Astrocyte (in vitro differentiated cells and primary cell): Measurements from ENCODE around the gene ABTB2. TPM values are rescaled to one million over a fixed set of nuclear protein-coding genes. Genes with fewer than 3 reads are reported as not detected.

ENCODE experiments used
- DNase-seq: peaks from one replicate; pipeline ENCODE4 v3.0.0-alpha.2; 2010; ENCODE audit warnings: low read depth
- FAIRE-seq: peaks from 2 replicates; lab custom pipeline; 2011; peaks lifted over from hg19 to GRCh38; lab: Jason Lieb, UNC
- H2AFZ ChIP-seq: 2 replicates; pipeline ENCODE4 v1.6.0; 2012; ENCODE audit warnings: low read depth, low read length, inconsistent platforms
- H3K27ac ChIP-seq: 2 replicates; pipeline ENCODE4 v1.5.1; 2011; ENCODE audit warnings: low read depth, low read length, inconsistent platforms
- H3K27me3 ChIP-seq: 2 replicates; pipeline ENCODE4 v1.6.0; 2011; ENCODE audit warnings: low read length, inconsistent platforms; ENCODE audit not compliant: insufficient read depth
- H3K36me3 ChIP-seq: 2 replicates; pipeline ENCODE4 v1.5.1; 2011; ENCODE audit warnings: low read length, inconsistent platforms; ENCODE audit not compliant: insufficient read depth
- H3K4me1 ChIP-seq: 2 replicates; pipeline ENCODE4 v1.5.1; 2011; ENCODE audit warnings: low read length, inconsistent platforms; ENCODE audit not compliant: insufficient read depth
- H3K4me2 ChIP-seq: 2 replicates; pipeline ENCODE4 v1.6.0; 2012; ENCODE audit warnings: low read length, inconsistent platforms
- H3K4me3 ChIP-seq: 2 replicates; pipeline ENCODE4 v1.5.1; 2011; ENCODE audit warnings: low read depth, mild to moderate bottlenecking, low read length, inconsistent platforms; ENCODE audit not compliant: insufficient read depth
- H3K79me2 ChIP-seq: 2 replicates; pipeline ENCODE4 v1.6.0; 2012; ENCODE audit warnings: mild to moderate bottlenecking, low read length, inconsistent platforms; ENCODE audit not compliant: insufficient read depth
- H3K9ac ChIP-seq: 2 replicates; pipeline ENCODE4 v1.6.0; 2012; ENCODE audit warnings: mild to moderate bottlenecking, low read length, inconsistent platforms
- H3K9me3 ChIP-seq: 2 replicates; pipeline ENCODE4 v1.5.1; 2012; ENCODE audit warnings: low read depth, mild to moderate bottlenecking, low read length, inconsistent platforms; ENCODE audit not compliant: insufficient read depth
- H4K20me1 ChIP-seq: 2 replicates; pipeline ENCODE4 v1.6.0; 2012; ENCODE audit warnings: low read length, inconsistent platforms; ENCODE audit not compliant: insufficient read depth
- H3K27ac Mint-ChIP-seq: one replicate; pipeline ENCODE4 v1.8.0; 2021; ENCODE audit warnings: mild to moderate bottlenecking, mixed read lengths; ENCODE audit not compliant: unreplicated experiment
- H3K27me3 Mint-ChIP-seq: one replicate; pipeline ENCODE4 v1.8.0; 2021; ENCODE audit warnings: low read depth, mixed read lengths; ENCODE audit not compliant: unreplicated experiment
- H3K36me3 Mint-ChIP-seq: one replicate; pipeline ENCODE4 v1.8.0; 2021; ENCODE audit warnings: low read depth, mixed read lengths; ENCODE audit not compliant: unreplicated experiment
- H3K4me1 Mint-ChIP-seq: one replicate; pipeline ENCODE4 v1.8.0; 2021; ENCODE audit warnings: low read depth, mixed read lengths; ENCODE audit not compliant: unreplicated experiment
- H3K4me3 Mint-ChIP-seq: one replicate; pipeline ENCODE4 v1.8.0; 2021; ENCODE audit warnings: mild to moderate bottlenecking, moderate library complexity, mixed read lengths; ENCODE audit not compliant: unreplicated experiment
- H3K9me3 Mint-ChIP-seq: one replicate; pipeline ENCODE4 v1.8.0; 2021; ENCODE audit warnings: mild to moderate bottlenecking, mixed read lengths; ENCODE audit not compliant: unreplicated experiment
- EZH2 ChIP-seq: IDR thresholded peaks from 2 replicates; pipeline ENCODE4 v1.6.1; 2012; ENCODE audit warnings: mild to moderate bottlenecking, low read length, inconsistent platforms; ENCODE audit not compliant: insufficient read depth
- total RNA-seq: library from RNA; stranded (reverse); gene quantifications from 2 replicates; pipeline ENCODE4 v1.2.1, GENCODE V29; 2021
- TF ChIP-seq, protein P1 (sequence below): IDR thresholded peaks from 2 replicates; pipeline ENCODE4 v1.5.1; 2011; ENCODE audit warnings: low read depth, mild to moderate bottlenecking, inconsistent platforms, low read length, moderate library complexity; ENCODE audit not compliant: insufficient read depth

The ABTB2 gene
- total RNA-seq, 1 donor from 2014 or later = 14.1 TPM

DNA sequence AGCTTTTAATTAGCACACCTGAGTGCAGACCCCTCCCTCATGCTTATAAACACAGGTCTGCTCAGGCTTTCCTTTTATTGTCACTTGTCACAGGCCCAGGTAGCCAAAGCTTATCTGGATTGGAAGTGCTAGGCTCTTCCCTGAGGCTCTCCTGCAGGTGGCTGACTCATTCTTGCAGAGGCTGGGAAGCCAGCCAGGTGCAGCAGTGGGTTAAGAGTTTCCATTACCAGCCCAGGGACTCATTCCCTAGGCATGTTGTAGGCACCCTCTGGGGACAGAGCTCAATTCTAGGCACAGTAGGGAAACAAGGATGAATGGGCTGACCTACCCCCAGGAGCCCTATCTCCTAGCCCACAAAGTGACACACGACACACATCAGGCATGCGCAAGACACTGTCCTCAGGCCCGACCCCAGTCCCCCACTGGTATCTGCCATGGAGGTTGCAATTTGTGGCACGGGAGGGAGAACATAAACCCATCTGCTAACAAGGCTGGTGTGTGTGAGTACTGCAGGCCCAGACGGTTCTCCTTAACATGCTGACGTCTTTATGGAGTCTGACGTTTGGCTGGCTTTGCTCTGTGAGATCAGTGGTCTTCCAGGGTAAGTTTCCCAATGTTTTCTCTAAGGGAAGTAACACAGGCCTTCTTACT lies 94.2 kb downstream of the ABTB2 start:
- no peaks in the 10 kb centered on the region for H3K36me3 ChIP-seq
- TF ChIP-seq EZH2 = no peak
- TF ChIP-seq, protein P1, sequence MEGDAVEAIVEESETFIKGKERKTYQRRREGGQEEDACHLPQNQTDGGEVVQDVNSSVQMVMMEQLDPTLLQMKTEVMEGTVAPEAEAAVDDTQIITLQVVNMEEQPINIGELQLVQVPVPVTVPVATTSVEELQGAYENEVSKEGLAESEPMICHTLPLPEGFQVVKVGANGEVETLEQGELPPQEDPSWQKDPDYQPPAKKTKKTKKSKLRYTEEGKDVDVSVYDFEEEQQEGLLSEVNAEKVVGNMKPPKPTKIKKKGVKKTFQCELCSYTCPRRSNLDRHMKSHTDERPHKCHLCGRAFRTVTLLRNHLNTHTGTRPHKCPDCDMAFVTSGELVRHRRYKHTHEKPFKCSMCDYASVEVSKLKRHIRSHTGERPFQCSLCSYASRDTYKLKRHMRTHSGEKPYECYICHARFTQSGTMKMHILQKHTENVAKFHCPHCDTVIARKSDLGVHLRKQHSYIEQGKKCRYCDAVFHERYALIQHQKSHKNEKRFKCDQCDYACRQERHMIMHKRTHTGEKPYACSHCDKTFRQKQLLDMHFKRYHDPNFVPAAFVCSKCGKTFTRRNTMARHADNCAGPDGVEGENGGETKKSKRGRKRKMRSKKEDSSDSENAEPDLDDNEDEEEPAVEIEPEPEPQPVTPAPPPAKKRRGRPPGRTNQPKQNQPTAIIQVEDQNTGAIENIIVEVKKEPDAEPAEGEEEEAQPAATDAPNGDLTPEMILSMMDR = no peak
- no peaks in the 10 kb centered on the region for H3K9me3 ChIP-seq
- H3K27ac Mint-ChIP-seq = peak overlapping the region; percentile 58
- no peaks in the 10 kb centered on the region for H3K9me3 Mint-ChIP-seq
- H3K4me3 ChIP-seq = no peak overlapping the region
- peaks cover 33% of the 10 kb centered on the region for H3K4me1 Mint-ChIP-seq
- H3K9ac ChIP-seq = peak overlapping the region; percentile 16
- H3K36me3 Mint-ChIP-seq = no peaks in the 10 kb centered on the region
- H3K27ac ChIP-seq = peak overlapping the region; percentile 11
- no peak for FAIRE-seq
- H3K27me3 ChIP-seq = no peaks in the 10 kb centered on the region
- peak; percentile 88 for DNase-seq
- peaks cover 17% of the 10 kb centered on the region for H4K20me1 ChIP-seq
- peak overlapping the region; percentile 11 for H3K4me2 ChIP-seq
- peaks cover 32% of the 10 kb centered on the region for H3K4me1 ChIP-seq
- H2AFZ ChIP-seq = no peak overlapping the region
- no peak overlapping the region for H3K4me3 Mint-ChIP-seq
- H3K27me3 Mint-ChIP-seq = no peaks in the 10 kb centered on the region
- H3K79me2 ChIP-seq = peaks cover 5% of the 10 kb centered on the region

GRCh38 chr11:34262531-34263081 lies 95.2 kb downstream of the ABTB2 start:
- H3K4me3 Mint-ChIP-seq = no peak overlapping the region
- H3K4me1 ChIP-seq = peaks cover 32% of the 10 kb centered on the region
- DNase-seq (no peak), FAIRE-seq (no peak)
- no peaks in the 10 kb centered on the region for H3K36me3 Mint-ChIP-seq
- H4K20me1 ChIP-seq = peaks cover 25% of the 10 kb centered on the region
- no peak overlapping the region for H2AFZ ChIP-seq
- no peak overlapping the region for H3K4me3 ChIP-seq
- no peak overlapping the region for H3K4me2 ChIP-seq
- H3K9ac ChIP-seq = no peak overlapping the region
- TF ChIP-seq, protein P1 = no peak
- no peak for TF ChIP-seq EZH2
- H3K9me3 Mint-ChIP-seq = no peaks in the 10 kb centered on the region
- no peaks in the 10 kb centered on the region for H3K36me3 ChIP-seq
- H3K4me1 Mint-ChIP-seq = peaks cover 33% of the 10 kb centered on the region
- no peaks in the 10 kb centered on the region for H3K9me3 ChIP-seq
- no peak overlapping the region for H3K27ac Mint-ChIP-seq
- no peaks in the 10 kb centered on the region for H3K27me3 ChIP-seq
- H3K27ac ChIP-seq = no peak overlapping the region
- H3K79me2 ChIP-seq = peaks cover 5% of the 10 kb centered on the region
- H3K27me3 Mint-ChIP-seq = no peaks in the 10 kb centered on the region

DNA sequence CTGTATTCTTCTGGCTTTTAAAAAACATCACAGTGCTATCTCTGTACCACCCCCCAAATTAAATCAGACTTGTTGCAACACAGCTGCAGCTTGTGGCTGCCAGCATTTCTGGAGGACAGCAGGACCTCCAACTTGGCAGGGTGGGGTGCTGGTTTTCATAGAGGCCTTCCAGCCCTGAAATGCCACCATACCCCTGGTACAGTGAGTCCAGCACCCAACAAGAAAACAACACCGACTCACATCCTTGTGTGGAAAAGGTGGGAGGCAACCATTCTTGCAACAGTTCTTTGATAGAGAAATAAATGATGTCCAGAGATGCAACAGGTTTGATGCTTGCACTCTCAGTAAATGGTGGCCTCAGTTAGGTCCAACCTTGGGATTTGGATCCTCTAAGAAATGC lies 96.0 kb downstream of the ABTB2 start:
- H3K27ac ChIP-seq = no peak overlapping the region
- Mint-ChIP-seq H3K4me1 (peaks cover 28% of the 10 kb centered on the region), H3K9me3 (no peaks in the 10 kb centered on the region), H3K27me3 (no peaks in the 10 kb centered on the region), H3K27ac (no peak overlapping the region), H3K4me3 (no peak overlapping the region), H3K36me3 (no peaks in the 10 kb centered on the region)
- no peak overlapping the region for H2AFZ ChIP-seq
- peaks cover 25% of the 10 kb centered on the region for H4K20me1 ChIP-seq
- no peaks in the 10 kb centered on the region for H3K36me3 ChIP-seq
- DNase-seq = no peak
- no peaks in the 10 kb centered on the region for H3K9me3 ChIP-seq
- FAIRE-seq = no peak
- H3K9ac ChIP-seq = no peak overlapping the region
- H3K4me1 ChIP-seq = peaks cover 27% of the 10 kb centered on the region
- H3K79me2 ChIP-seq = peaks cover 5% of the 10 kb centered on the region
- H3K4me2 ChIP-seq = no peak overlapping the region
- H3K4me3 ChIP-seq = no peak overlapping the region
- TF ChIP-seq EZH2 = no peak
- TF ChIP-seq, protein P1 = no peak
- H3K27me3 ChIP-seq = no peaks in the 10 kb centered on the region
